Coronary artery (tissue), 2 donors: ENCODE results near the gene PRB2.
"Not testable (repeated sequence)": the region's sequence is repeated elsewhere in the genome, so short reads cannot be mapped to it uniquely, and the experiment has no call there.

Experiments
- DNase-seq: peaks from one replicate; pipeline ENCODE4 v3.0.0-alpha.2; 2017; ENCODE audit warnings: low spot score
- H3K27ac ChIP-seq, 2 donors: fragments of 200-600 bp; sonication (generic); one replicate each; pipeline ENCODE4 v1.5.1; 2016 to 2019
- H3K4me3 ChIP-seq: fragments of 200-600 bp; sonication (generic); 2 replicates; pipeline ENCODE4 v1.5.1; 2016; ENCODE audit warnings: mild to moderate bottlenecking, moderate library complexity
- CTCF ChIP-seq: fragments of 200-600 bp; sonication (generic); IDR thresholded peaks from one replicate; pipeline ENCODE4 v1.5.1; 2019; ENCODE audit warnings: antibody characterized with exemption

Gene PRB2

GRCh38 chr12:11361151-11361550 is 34.2 kb downstream of the PRB2 start:
- DNase-seq, result no peak
- no peak for TF ChIP-seq CTCF
- Histone ChIP-seq H3K27ac (no peak overlapping the region), H3K4me3 (no peak overlapping the region)

GRCh38 chr12:11360205-11360883 is 35.0 kb downstream of the PRB2 start:
- H3K4me3 ChIP-seq, H3K27ac ChIP-seq, DNase-seq: not testable (repeated sequence)

GRCh38 chr12:11351736-11352135 is 43.6 kb downstream of the PRB2 start:
- H3K27ac ChIP-seq, DNase-seq, H3K4me3 ChIP-seq: not testable (repeated sequence)

- no peak overlapping the region for H3K4me3 ChIP-seq
- DNase-seq, result no peak
- no peak for TF ChIP-seq CTCF
- H3K27ac ChIP-seq, result no peak overlapping the region
Measured at GRCh38 chr12:11348439-11348838, 46.9 kb downstream of the PRB2 start.

GRCh38 chr12:11347810-11348209 is 47.6 kb downstream of the PRB2 start:
- no peak for TF ChIP-seq CTCF
- Histone ChIP-seq H3K27ac (no peak overlapping the region), H3K4me3 (no peak overlapping the region)
- no peak for DNase-seq

- TF ChIP-seq CTCF, result no peak
- no peak overlapping the region for H3K27ac ChIP-seq
- no peak for DNase-seq
- H3K4me3 ChIP-seq, result no peak overlapping the region
Measured at GRCh38 chr12:11344500-11344899, 50.9 kb downstream of the PRB2 start.
